ENCODE measurements around the gene SS18L1.

SS18L1 gene

DNA sequence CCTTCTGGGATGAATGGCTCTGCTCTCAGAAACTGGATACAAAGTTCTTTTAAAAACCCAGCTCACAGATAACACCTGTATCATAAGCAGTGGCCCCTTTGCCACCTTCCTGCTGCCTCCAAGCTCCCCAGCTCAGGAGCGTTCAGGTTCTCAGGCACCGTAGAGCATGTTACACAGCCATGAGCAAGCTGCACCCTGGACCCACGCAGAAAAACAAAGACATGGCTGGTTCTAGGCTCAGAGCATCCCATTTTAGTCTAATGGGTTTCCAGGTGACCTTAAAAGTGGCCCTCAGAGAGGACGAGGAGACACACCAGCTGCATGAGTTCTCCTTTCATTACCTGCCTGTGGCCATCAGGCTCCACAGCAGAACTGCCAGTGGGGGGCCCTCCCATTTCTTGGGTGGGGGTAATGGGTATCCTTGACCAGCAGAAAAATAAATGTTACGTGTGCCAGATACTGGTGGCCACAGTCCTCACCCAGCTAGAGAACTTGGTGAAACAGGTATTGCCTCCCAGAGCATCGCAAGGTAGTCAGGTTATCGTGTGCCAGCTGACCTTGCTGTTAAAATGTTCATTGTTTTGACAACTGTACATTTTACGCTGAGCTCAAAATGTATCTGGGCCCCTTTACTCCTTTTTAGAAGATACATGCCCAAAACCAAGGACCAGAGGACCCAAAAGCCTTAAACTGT, 7.8 kb upstream of the SS18L1 start:
- peaks cover 16% of the 10 kb centered on the region; the same call in 1 of the 2 replicates for H3K36me3 ChIP-seq (ENCODE audit: insufficient read depth)
- H3K27me3 ChIP-seq (ENCODE audit: insufficient read depth, low read depth) = no peaks in the 10 kb centered on the region
- no peak overlapping the region for H3K4me3 ChIP-seq (IDR thresholded peaks at IDR 0.05; ENCODE audit: insufficient read depth, low read depth, low read length)
- TF ChIP-seq, protein P1, sequence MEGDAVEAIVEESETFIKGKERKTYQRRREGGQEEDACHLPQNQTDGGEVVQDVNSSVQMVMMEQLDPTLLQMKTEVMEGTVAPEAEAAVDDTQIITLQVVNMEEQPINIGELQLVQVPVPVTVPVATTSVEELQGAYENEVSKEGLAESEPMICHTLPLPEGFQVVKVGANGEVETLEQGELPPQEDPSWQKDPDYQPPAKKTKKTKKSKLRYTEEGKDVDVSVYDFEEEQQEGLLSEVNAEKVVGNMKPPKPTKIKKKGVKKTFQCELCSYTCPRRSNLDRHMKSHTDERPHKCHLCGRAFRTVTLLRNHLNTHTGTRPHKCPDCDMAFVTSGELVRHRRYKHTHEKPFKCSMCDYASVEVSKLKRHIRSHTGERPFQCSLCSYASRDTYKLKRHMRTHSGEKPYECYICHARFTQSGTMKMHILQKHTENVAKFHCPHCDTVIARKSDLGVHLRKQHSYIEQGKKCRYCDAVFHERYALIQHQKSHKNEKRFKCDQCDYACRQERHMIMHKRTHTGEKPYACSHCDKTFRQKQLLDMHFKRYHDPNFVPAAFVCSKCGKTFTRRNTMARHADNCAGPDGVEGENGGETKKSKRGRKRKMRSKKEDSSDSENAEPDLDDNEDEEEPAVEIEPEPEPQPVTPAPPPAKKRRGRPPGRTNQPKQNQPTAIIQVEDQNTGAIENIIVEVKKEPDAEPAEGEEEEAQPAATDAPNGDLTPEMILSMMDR (conservative IDR thresholded peaks at IDR 0.05; ENCODE audit: low read depth, low read length) = no peak
- H3K27ac ChIP-seq = no peak overlapping the region
- peaks cover 19% of the 10 kb centered on the region for H3K79me2 ChIP-seq (ENCODE audit: insufficient read depth, low read depth)
- H3K9ac ChIP-seq = no peak overlapping the region
- H2AFZ ChIP-seq (ENCODE audit: low read depth) = no peak overlapping the region
- H3K4me1 ChIP-seq (ENCODE audit: low read depth, poor library complexity, severe bottlenecking) = peaks cover 6% of the 10 kb centered on the region
- peaks cover 10% of the 10 kb centered on the region for H4K20me1 ChIP-seq (ENCODE audit: insufficient read depth)
- no peak overlapping the region for H3K4me2 ChIP-seq

DNA sequence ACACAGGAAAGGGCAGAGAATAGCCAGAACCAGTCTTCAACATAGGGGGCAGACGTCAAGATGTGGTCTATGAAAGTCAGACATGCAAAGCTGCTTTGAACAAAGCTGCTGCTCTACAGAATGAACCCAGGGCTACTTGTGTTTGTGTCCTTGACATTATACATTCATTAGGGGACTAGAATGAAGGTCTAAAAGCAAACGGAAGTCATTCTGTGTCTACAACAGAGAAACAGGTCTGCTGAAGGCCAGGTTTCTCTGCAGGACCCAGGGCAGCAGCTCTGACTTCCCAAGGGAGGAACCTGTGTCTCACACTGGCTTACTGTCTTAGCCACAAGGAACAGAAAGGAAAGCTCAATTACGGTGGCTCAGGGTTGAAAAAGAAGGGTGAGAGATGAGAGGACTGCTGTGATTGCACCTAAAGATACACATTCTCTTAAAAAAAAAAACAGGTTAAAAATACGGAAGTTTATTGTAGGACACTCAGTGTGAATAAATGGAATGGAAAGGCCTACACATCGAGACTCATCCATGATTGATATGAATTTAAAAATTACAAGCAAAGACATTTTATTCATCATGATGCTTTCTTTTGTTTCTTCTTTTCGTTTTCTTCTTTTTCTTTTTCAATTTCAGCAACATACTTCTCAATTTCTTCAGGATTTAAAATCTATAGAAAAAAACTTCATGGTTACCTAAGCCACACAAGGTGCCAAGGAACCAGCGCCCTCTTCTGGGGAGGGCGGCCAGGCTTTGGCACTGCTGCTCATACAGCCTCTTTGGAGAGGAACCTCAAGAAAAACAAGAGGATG, 7.1 kb upstream of the SS18L1 start:
- Histone ChIP-seq H3K36me3 (ENCODE audit: insufficient read depth) (peaks cover 16% of the 10 kb centered on the region; the same call in 1 of the 2 replicates), H3K27ac (no peak overlapping the region), H3K9ac (no peak overlapping the region), H3K27me3 (ENCODE audit: insufficient read depth, low read depth) (no peaks in the 10 kb centered on the region), H3K4me1 (ENCODE audit: low read depth, poor library complexity, severe bottlenecking) (peaks cover 14% of the 10 kb centered on the region), H3K79me2 (ENCODE audit: insufficient read depth, low read depth) (peaks cover 27% of the 10 kb centered on the region), H2AFZ (ENCODE audit: low read depth) (no peak overlapping the region), H4K20me1 (ENCODE audit: insufficient read depth) (peaks cover 18% of the 10 kb centered on the region), H3K4me3 (IDR thresholded peaks at IDR 0.05; ENCODE audit: insufficient read depth, low read depth, low read length) (no peak overlapping the region), H3K4me2 (no peak overlapping the region)
- TF ChIP-seq, protein P1 (conservative IDR thresholded peaks at IDR 0.05; ENCODE audit: low read depth, low read length) = peak; percentile 89

DNA sequence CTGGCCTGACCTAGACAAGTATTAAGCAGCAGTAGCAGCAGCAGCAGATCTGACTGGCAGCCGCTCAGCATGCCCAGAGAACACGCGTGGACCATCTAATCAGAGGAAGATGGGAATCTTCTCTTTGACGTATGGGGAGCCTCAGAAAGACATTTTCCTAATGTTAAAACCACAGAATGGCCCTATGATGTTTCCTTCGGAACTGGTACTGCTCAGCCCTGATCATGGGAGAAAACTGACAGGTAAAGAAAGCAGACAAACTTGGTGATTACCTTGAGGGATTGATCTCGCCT, 6.5 kb upstream of the SS18L1 start:
- Histone ChIP-seq H3K27ac (no peak overlapping the region), H3K36me3 (ENCODE audit: insufficient read depth) (peaks cover 16% of the 10 kb centered on the region; the same call in 1 of the 2 replicates), H3K27me3 (ENCODE audit: insufficient read depth, low read depth) (no peaks in the 10 kb centered on the region), H3K4me2 (no peak overlapping the region), H2AFZ (ENCODE audit: low read depth) (no peak overlapping the region), H3K9ac (no peak overlapping the region), H3K79me2 (ENCODE audit: insufficient read depth, low read depth) (peaks cover 32% of the 10 kb centered on the region), H3K4me3 (IDR thresholded peaks at IDR 0.05; ENCODE audit: insufficient read depth, low read depth, low read length) (no peak overlapping the region), H3K4me1 (ENCODE audit: low read depth, poor library complexity, severe bottlenecking) (peaks cover 16% of the 10 kb centered on the region), H4K20me1 (ENCODE audit: insufficient read depth) (peaks cover 23% of the 10 kb centered on the region)
- TF ChIP-seq, protein P1 (conservative IDR thresholded peaks at IDR 0.05; ENCODE audit: low read depth, low read length) = 0 out of 2 replicates have a peak, but pooled peaks have one; percentile 22

DNA sequence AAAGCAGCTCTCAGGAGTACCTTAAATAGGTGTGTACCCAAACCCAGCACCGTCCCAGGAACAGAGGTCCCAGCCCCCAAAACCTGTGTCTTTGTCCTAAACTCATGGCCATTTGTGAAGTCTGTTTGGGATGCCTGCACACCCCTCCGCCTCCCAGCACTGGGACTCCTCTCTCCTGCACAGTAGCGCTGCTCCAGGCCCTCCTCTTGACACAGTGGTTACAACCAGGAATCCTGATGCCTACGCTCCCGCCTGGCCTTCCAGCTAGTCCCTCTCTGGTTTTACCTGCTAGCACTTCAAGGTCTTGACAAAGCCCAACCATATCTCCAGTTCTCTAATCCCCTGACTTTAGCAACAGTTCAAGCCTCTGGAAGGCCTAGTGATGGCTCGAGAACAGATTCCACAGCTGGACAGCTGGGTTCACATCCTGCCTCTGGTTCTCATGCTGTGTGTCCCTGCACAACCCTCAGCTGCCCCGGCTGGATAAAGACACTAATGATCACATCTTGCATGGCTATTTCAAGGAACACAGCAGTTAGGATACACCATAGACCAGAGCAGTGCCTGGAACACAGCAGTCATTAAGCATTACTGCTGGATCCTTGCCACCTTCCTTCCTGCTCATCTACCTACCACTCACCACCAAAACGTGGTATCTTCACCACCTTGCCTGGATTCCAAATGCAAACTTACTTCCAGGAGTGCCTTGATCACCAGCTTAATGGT, 5.9 kb upstream of the SS18L1 start:
- H3K4me3 ChIP-seq (IDR thresholded peaks at IDR 0.05; ENCODE audit: insufficient read depth, low read depth, low read length) = no peak overlapping the region
- H3K27me3 ChIP-seq (ENCODE audit: insufficient read depth, low read depth) = no peaks in the 10 kb centered on the region
- no peak overlapping the region for H3K27ac ChIP-seq
- peaks cover 16% of the 10 kb centered on the region for H3K4me1 ChIP-seq (ENCODE audit: low read depth, poor library complexity, severe bottlenecking)
- H3K9ac ChIP-seq = no peak overlapping the region
- TF ChIP-seq, protein P1 (conservative IDR thresholded peaks at IDR 0.05; ENCODE audit: low read depth, low read length) = no peak
- H2AFZ ChIP-seq (ENCODE audit: low read depth) = no peak overlapping the region
- H4K20me1 ChIP-seq (ENCODE audit: insufficient read depth) = peaks cover 28% of the 10 kb centered on the region
- H3K79me2 ChIP-seq (ENCODE audit: insufficient read depth, low read depth) = peaks cover 38% of the 10 kb centered on the region
- H3K36me3 ChIP-seq (ENCODE audit: insufficient read depth) = peaks cover 16% of the 10 kb centered on the region; the same call in 1 of the 2 replicates
- H3K4me2 ChIP-seq = no peak overlapping the region

Measured in KMS-11 (cell line).